Measurements from ENCODE around the gene POLR2C. TPM values are rescaled to one million over a fixed set of nuclear protein-coding genes. Genes with fewer than 3 reads are reported as not detected.
"Not testable (repeated sequence)": the region's sequence is repeated elsewhere in the genome, so short reads cannot be mapped to it uniquely, and the experiment has no call there.

POLR2C gene
- 70.9 TPM for total RNA-seq

DNA sequence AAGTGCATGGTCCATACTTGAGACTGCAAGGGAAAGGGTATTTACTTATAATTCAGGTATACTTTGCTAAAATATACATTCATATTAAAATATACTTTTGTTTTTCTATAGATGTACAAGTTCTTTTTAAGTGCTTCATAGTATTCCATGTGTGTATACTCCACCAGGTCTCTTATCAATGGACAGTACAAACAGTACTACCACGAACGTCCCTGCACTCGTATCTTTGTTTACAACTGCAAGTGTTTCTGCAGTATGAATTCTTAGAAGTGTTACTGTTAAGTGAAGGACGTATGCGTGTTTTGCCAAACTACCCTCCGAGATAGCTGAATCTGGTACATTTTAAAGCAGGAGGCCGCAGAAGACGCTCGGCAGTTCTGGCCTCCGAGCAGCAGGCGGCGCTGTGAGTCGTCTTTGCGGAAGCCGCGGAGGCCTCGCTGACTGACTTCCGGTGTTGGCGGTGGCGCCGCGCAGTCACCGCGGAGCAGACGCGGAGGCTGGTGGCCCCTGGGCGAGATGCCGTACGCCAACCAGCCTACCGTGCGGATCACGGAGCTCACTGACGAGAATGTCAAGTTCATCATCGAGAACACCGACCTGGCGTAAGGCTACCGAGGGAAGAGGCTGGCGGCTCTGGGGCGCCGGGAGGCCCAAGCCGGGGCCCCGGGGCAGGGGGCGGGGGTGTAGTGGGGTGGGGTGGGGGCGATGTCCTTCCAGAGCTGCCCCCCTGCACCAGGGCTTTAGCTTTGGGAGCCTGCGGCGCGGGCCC lies at the start of gene POLR2C:
Gene POLR2C, plus strand, starts transcription at position 471 of the 769 bp plus-strand sequence. Its CDS starts 46 bp downstream, at position 517.
- FAIRE-seq, result no peak
- peak; percentile 81 to 90 for DNase-seq (ENCODE audit: low spot score in 2 of 2)

DNA sequence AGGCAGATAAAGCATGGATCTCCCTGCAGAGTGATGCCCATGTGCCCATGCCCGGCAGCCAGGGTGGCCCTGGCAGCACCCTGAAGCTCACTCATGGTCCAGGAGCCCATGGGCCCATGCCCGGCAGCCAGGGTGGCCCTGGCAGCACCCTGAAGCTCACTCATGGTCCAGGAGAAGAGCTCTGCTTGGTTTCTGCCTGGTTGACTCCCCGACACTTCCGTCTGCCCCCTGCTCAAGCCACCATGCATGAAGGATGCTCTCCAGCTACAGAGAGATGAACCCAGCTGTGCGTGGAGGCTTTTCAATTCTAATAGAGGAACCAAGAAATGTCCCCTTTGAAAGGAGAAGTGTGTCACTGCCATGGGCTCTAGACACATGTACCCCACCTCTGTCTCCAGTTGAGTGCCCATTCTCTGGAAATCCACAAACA lies 49.2 kb upstream of the POLR2C start:
- FAIRE-seq (no peak), DNase-seq (ENCODE audit: low spot score in 2 of 2) (no peak)

DNA sequence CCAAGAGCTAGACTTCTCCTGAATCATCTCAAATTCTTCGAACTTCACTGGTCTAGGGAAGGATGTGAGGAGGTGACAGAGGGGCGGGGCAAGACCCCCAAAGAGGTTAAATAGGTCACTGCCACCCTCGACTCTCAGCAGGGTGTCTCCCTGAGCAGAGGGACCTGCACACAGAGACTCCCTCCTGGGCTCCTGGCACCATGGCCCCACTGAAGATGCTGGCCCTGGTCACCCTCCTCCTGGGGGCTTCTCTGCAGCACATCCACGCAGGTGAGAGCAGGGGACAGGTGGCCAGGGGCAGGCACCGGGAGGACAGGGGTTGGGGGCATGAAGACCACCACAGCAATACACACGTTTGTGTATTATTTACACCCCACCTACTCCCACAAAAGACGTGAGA lies 48.7 kb upstream of the POLR2C start:
- DNase-seq (ENCODE audit: low spot score in 2 of 2), result no peak
- FAIRE-seq, result no peak

DNA sequence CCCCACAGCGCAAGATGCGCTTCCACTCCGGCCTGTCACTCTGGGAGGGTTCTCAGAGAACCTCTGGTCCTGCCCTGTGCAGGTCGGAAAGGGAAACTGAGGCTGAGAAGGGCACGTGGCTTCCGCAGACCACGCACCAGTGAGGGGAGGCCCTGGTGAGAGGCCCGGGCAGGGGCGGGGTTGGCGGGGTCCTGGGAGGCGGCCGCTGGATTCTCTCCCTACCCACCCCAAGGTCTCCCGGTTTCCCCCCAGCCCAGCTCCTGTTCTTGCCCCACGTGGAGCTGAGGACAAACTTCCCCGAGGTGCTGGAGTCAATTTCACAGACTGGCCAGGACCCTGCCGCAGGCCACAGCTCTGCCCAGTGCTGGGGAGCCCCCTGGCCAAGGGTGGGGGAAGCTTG lies 46.4 kb upstream of the POLR2C start:
- FAIRE-seq, result no peak
- DNase-seq (ENCODE audit: low spot score in 2 of 2), result no peak

DNA sequence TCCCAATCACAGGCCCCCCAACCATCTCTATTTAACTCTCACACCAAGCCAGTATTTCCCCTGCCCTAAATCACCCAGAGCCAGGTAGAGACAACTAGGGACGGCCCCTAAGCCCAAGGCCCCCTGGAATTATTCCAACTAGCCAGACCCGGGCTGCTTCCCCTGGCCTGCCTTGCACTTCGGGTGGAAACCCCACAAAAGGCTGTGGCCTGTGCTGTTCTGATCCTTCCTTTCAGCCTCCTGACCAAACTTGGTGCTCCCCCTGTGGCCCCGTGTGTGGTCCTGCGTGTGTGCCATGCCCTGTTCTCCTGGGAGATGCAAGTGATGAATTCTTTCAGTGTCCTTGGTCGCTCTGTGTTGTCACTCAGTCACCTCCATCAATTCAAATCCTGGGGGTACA lies 43.0 kb upstream of the POLR2C start:
- FAIRE-seq (no peak), DNase-seq (ENCODE audit: low spot score in 2 of 2) (no peak)

DNA sequence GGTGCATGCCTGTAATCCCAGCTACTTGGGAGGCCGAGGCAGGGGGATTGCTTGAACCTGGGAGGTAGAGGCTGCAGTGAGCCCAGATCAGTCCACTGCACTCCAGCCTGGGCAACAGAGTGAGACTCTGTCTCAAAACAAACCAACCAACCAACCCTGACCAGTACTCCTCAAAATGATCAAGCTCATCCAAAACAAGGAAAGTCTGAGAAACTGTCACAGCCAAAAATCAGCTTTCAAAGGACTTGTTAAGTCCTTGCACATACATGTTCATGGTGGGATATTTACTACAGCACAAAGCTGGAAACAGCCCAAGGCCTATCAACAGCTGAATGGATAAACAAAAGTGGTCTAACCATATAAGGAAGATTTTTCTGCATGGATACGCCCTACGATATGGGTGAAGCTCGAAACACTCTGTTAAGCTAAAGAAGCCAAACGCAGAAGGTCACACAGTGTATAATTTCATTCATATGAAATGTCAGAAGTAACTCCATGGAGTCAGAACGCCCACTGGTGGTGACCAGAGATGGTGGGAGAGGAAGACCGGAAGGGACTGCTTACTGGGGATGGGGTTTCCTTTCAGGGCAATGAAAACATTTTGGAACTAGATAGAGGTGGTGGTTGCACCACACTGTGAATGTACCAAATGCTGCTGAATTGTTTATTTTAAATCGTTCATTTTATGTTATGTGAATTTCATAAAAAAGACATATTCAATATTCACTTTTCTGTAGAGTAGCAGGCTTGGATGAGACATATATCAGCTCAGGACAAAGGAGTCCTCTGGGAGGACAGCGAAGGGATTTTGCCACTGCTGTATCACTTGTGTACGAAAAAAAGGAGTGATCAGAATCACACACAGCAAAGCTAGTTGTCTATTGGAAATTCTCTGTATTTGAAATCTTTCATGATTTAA lies 40.2 kb upstream of the POLR2C start:
- FAIRE-seq, result no peak
- no peak for DNase-seq (ENCODE audit: low spot score in 2 of 2)

DNA sequence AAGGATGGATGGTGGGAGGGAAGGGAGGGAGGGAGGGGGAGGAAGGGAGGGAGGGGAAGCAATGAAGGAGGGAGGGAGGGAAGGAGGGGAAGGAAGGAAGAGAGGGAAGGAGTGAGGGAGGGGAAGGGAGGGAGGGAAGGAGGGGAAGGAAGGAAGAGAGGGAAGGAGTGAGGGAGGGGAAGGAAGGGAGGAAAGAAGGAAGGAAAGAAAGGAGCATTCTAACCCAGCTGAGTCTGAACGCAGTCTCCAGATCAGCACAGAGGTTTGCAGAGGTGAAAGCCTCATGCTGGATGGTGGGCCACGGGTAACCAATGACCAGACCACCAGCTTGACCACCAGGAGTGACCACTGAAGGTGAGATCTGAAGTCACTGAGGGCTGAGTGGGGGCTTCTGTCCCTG lies 39.3 kb upstream of the POLR2C start:
- FAIRE-seq (no peak), DNase-seq (ENCODE audit: low spot score in 2 of 2) (no peak)

DNA sequence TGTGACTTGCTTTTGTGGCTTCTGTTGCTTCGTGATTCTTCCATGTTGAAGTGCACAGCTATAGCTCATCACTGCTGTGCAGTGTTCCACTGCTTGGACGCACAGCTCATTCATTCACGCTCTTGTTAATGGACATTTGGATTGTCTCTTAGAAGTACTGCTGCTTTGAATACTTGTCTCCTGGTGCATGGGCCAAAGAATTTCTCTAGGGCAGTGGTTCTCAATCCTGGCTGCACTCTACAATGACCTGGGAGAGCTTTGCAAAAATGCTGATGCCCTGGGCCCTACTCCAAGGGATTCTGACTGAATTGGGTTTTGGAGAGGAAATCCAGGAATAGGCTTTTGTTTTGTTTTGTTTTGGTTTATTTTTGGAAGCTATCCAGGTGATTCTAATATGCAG lies 37.9 kb upstream of the POLR2C start:
- DNase-seq (ENCODE audit: low spot score in 2 of 2) (no peak), FAIRE-seq (no peak)

DNA sequence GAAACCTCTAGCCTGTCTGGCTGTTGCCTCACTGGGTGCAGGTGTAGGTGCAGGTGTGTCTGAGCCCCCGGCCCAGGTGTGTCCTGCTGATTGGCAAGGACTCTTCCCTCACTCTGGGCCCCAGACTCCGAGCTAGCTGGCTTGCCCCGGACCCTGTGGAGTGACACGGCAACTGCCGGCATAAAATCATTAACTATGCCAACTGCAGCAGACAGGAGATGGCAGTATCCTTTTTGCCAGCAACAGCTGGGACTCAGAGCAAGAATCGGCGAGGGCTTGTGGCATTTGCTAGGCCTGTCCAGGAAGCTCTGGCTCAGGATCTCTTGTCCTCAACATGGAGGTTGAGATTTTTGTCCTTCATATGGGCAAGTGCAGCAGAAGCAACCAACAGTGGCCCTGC lies 36.1 kb upstream of the POLR2C start:
- no peak for FAIRE-seq
- DNase-seq (ENCODE audit: low spot score in 2 of 2), result no peak

DNA sequence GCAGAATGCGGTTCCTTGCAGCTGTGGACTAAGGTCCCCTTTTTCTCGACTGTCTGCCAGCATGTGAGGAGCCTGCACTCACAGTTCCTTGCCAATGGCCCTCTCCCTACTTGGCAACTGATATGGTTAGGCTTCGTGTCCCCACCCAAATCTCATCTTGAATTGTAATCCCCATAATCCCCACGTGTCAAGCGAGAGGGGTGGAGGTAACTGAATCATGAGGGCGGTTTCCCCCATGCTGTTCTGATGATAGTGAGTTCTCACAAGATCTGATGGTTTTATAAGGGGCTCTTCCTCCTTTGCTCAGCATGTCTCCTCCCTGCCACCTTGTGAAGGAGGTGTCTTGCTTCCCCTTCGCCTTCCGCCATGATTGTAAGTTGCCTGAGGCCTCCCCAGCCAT lies 35.2 kb upstream of the POLR2C start:
- DNase-seq (ENCODE audit: low spot score in 2 of 2) (no peak), FAIRE-seq (no peak)

DNA sequence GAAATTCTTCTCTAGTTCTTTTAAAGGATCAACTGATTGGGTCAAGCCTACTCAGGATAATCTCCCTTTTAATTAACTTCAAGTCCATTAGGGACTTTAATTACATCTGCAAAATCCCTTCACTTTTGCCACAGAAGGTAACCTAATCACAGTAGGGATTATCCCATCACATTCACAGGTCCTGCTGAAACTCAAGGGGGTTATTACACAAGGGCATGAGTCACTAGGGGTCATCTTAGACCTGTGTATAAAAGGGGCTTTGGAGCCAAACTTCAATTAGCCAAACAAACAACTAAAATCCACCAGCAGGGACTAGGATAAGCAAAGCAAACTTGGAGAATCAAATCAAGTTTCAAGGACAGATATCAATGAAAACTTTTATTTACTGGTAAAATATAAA lies 34.7 kb upstream of the POLR2C start:
- DNase-seq (ENCODE audit: low spot score in 2 of 2) (no peak), FAIRE-seq (no peak)

DNA sequence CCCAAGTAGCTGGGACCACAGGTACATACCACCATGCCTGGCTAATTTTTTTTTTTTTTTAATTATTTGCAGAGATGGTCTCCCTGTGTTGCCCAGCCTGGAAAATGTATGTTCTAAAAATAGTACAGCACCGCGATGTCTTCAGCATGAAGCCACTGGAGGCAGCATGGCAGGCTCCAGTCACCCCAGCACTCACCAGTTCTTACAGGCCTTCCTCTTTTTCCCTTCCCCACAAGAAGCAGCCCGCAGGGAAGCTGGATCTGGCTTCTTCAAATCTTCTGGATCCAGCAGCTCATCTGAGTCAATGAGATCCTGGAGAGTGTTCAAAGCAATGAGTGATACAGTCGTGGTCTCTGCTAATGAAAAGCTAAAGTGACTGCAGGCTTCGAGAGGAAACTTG lies 31.5 kb upstream of the POLR2C start:
- no peak for FAIRE-seq
- DNase-seq (ENCODE audit: low spot score in 2 of 2), result no peak

DNA sequence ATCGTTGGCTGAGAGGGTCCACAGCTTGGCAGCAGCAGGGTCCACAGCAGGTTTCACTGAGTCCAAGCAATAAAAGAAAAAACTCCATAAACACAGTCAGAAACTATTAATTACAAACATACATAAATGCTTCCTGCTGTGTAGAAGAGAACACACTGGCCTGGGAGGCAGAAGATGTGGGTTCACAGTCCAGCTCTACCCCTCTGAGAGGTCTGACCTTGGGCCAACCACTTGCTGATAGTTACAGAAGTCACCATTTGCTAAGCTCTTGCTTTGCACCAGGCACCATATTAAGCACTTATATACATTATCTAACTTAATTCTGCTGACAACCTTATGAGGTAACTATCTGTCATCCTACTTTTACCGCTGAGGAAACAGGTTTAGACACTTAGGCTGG lies 30.0 kb upstream of the POLR2C start:
- FAIRE-seq (no peak), DNase-seq (ENCODE audit: low spot score in 2 of 2) (no peak)

DNA sequence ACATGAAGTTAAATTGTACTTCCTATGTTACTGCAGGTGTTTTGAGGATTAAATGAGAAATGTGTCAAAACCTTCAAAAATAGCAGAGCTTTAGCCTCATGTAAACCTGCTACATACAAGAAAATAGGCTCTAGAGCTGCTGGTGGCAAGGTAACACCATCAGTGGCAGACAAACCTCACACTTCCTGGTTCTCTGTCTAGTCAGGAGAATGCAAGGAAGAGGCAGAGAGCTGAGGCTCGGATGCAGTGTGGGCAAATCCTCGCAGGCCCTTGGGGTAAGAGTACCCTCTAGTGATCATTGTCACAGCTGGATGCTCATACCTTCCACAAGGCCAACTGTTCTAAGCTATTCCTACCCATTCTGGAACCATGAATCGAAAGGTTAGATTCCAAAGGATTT lies 29.5 kb upstream of the POLR2C start:
- FAIRE-seq (no peak), DNase-seq (ENCODE audit: low spot score in 2 of 2) (no peak)

DNA sequence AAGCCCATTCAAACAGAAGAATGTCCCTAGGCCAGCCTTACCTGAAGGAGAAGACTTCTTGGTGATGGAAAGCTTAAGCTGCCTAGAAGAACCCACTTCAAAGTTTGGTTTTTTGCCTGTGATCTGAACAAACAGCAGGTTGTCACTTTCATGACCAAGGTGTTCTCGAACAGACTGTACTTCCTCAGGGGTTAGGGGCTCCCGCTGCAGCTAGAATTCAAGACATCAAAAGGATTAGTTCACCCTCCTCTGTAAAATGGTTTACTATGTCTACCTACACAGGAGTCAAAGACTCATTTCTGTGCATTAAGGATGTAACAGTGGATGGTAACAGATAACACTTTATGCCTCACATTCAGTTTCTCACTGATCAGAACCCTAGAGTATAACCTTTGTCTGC lies 28.5 kb upstream of the POLR2C start:
- no peak for DNase-seq (ENCODE audit: low spot score in 2 of 2)
- no peak for FAIRE-seq

DNA sequence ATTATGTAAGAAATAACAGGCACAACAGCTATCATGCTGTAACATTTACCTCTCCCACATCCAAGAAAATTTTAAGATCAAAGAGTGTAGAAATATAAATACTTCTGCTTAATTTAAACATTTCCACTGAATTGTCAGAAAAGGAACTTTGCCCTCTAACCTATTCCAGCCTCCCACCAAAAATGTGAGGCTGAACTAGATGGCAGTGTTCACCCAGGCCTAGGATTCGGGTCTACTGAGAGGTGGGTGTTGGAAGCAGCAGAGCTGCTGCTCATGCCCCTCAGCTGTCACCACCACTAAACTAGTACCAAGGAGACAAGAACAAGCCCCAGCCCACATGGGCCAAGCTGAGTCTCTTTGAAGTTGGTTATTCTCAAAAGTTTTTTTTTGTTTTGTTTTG lies 26.6 kb upstream of the POLR2C start:
- DNase-seq (ENCODE audit: low spot score in 2 of 2) (no peak), FAIRE-seq (no peak)

DNA sequence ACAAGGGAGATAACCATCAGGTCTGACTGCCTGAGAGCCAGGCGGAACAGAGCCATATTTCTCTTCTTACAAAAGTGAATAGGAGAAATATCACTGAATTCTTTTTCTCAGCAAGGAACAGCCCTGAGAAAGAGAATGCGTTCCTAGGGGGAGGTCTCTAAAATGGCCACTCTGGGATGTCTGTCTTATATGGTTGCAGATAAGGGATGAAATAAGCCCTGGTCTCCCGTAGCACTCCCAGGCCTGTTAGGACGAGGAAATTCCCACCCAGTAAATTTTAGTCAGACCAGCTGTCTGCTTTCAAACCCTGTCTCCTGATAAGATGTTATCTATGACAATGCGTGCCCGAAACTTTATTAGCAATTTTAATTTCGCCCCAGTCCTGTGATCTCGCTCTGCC lies 22.5 kb upstream of the POLR2C start:
- DNase-seq (ENCODE audit: low spot score in 2 of 2); FAIRE-seq: not testable (repeated sequence)

DNA sequence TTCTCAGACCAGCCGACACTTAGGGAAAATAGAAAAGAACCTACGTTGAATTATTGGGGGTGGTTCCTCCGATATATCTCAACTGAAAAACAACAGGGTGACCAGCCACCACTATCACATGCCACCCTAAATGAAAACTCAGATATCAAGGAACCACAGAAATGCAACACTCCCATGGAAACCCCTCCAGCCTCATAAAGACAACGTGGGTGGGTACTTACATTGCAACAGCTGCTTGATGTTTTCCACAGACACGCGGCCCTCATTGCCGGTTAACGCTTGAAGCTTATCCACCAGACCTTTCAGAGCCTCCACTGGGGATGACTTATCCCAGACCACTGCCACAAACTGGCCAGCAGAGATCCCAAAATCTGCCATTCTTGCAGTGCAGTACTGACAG lies 21.9 kb upstream of the POLR2C start:
- not testable (repeated sequence) for DNase-seq (ENCODE audit: low spot score in 2 of 2); FAIRE-seq

DNA sequence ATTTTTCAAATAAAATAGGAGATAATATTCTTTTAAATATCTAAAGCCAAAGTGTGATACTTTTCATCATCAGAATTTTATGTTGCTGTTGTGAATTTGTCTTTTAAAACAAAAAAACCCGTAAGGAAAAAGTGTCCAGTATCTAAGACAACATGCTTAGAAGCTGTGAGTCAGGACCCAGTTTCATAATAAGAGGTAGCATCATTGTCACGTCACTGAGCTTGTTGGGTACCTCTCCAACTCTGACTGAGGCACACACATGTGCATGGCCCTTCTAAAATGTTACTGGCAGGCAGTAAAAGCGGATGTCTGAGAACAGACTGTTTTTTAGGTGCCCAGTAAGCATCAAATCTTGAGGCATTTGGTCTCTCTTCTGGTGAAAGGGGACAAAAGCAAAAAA lies 17.8 kb upstream of the POLR2C start:
- FAIRE-seq (no peak), DNase-seq (ENCODE audit: low spot score in 2 of 2) (no peak)

DNA sequence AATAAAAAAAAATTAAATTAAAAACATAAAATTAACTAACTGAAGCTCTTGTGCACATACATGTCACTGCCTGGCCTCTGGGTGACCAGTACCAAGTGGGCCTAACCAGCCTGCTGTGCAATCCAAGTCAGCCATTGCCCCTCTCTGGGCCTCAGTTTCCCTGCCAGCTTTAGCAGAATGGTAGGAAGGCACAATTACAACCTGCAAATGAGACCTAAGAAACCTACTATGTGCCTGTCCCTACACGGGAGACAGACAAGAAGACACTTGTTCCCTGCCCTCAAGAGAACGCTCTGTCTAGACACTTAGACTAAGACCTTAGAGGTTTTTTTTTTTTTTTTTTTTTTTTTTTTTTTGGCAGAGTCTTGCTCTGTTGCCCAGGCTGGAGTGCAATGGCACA lies 17.0 kb upstream of the POLR2C start:
- FAIRE-seq (no peak), DNase-seq (ENCODE audit: low spot score in 2 of 2) (no peak)

DNA sequence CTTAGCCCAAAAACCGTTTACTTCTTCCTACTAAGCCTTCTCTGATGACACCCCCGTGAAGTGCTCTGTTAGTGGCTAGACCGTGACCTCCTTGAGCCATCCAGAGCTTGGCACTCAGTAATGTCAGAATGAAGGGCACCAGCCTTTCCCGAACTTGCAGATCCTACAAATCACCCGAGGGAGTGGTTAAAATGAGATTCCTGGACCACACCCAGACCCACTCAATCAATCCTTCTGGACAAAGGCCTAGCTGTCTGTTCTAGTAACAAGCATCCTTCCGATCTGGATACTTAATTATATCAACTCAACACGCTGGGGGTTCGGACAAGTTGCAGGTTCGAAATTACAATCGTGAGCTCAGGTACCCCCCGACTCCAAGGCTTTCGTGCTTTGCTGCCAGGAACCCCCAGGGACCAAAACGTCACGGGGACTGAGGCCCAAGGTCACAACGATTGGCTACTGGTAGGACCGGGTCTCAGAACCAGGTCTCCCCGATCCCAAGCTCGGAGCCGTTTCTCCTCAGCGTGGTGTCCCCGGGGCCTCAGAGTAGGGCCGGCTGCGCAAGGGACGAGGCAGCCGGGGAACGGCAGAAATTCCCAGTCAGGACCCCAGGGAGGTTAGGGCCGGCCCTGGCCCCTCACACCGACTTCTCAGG lies 15.8 kb upstream of the POLR2C start:
- no peak for FAIRE-seq

More for the DNA sequence above, 15.8 kb upstream of the POLR2C start:
- DNase-seq (ENCODE audit: low spot score in 2 of 2), result no peak
